Erythroblast (primary cell): ENCODE data around the gene CASQ2.

ENCODE experiments used
- GATA1 ChIP-seq: IDR thresholded peaks from 2 replicates; pipeline ENCODE4 v1.6.1; 2011; ENCODE audit warnings: low read depth, mild to moderate bottlenecking, control low read depth, low read length, moderate library complexity
- POLR2A ChIP-seq: IDR thresholded peaks from 2 replicates; pipeline ENCODE4 v1.6.1; 2011; ENCODE audit warnings: mild to moderate bottlenecking, low read length

- TF ChIP-seq POLR2A (no peak), GATA1 (no peak)
Observed at GRCh38 chr1:115796036-115796435, 27.5 kb upstream of the CASQ2 start.
